Activated naive CD8-positive, alpha-beta T cell treated with anti-CD3 and anti-CD28 coated beads, Interleukin-2, amount 50 U/mL, for 24 hours (primary cell): Measurements from ENCODE around the gene ADGRG3.

Experiments used
- ATAC-seq: fragments of 150-1000 bp; cut with Tn5 transposase; one replicate; pipeline ENCODE4 v1.10.0; 2021
- DNase-seq: peaks from one replicate; pipeline ENCODE4 v3.0.0; 2021
- H3K27ac Mint-ChIP-seq: one replicate; pipeline ENCODE4 v1.8.0; 2021; ENCODE audit warnings: mild to moderate bottlenecking, mixed read lengths
- H3K27me3 Mint-ChIP-seq: one replicate; pipeline ENCODE4 v1.8.0; 2021; ENCODE audit warnings: mixed read lengths
- H3K36me3 Mint-ChIP-seq: one replicate; pipeline ENCODE4 v1.8.0; 2021; ENCODE audit warnings: low read depth, mixed read lengths
- H3K4me1 Mint-ChIP-seq: one replicate; pipeline ENCODE4 v1.8.0; 2021; ENCODE audit warnings: mixed read lengths
- H3K4me3 Mint-ChIP-seq: one replicate; pipeline ENCODE4 v1.8.0; 2021; ENCODE audit warnings: mild to moderate bottlenecking, moderate library complexity, mixed read lengths
- H3K9me3 Mint-ChIP-seq: one replicate; pipeline ENCODE4 v1.8.0; 2021; ENCODE audit warnings: mixed read lengths

Gene ADGRG3

DNA sequence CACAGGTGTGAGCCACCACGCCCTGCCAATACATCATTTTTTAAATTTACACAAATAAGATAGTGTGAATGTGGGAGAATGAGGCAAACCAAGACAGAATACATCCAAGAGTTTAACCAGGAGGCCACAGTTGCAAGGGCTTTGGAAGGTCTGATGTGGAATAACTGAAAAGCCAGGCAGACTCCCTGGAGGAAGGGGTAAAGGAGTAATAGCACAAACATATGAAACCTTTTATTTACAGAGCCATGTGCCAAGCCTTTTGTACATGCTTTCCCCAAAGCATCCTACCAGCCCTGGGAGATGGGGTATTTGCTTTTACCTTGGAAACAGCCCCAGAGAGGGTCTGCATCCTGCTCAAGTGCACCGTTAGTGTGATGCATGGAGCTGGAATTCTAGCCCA, 4.7 kb downstream of the ADGRG3 start:
- Mint-ChIP-seq H3K4me3 (no peak overlapping the region), H3K9me3 (no peaks in the 10 kb centered on the region), H3K4me1 (no peaks in the 10 kb centered on the region), H3K36me3 (no peaks in the 10 kb centered on the region), H3K27me3 (no peaks in the 10 kb centered on the region), H3K27ac (no peak overlapping the region)
- no peak for DNase-seq
- no peak for ATAC-seq

DNA sequence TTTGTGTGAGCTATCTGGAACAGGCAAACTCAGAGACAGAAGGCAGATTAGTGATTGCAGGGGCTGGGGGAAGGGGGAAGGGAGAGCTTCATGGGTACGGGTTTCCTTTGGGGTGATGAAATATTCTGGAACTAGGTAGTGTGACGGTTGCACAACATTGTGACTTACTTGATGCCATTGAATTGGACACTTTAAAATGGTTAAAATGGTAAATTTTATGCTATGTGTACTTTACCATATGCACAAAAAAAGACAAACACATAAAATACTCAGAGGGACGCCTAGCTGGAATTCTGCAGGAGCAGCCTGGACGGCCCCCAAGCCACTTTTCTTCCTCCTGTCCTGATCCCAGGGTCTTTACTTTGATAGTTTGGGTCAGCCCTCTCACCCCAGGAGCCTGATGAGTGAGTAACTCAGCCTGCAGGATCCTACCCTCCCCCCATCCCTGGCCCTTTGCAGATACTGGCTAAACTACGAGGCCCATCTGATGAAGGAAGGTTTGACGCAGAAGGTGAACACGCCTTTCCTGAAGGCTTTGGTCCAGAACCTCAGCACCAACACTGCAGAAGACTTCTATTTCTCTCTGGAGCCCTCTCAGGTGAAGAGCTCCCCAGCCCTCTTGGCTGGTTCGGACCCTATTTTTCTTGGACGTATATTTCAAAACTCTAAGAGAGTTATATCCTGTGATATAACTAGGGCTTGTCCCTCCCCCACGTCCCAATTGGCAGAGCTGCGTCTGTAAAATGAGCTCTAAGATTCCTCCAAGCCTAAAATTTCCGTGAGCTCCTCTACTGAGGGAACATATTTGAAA, 7.8 kb downstream of the ADGRG3 start:
- H3K9me3 Mint-ChIP-seq, result no peaks in the 10 kb centered on the region
- H3K27ac Mint-ChIP-seq, result no peak overlapping the region
- no peak overlapping the region for H3K4me3 Mint-ChIP-seq
- DNase-seq (no peak), ATAC-seq (no peak)
- no peaks in the 10 kb centered on the region for H3K27me3 Mint-ChIP-seq
- no peaks in the 10 kb centered on the region for H3K4me1 Mint-ChIP-seq
- H3K36me3 Mint-ChIP-seq, result no peaks in the 10 kb centered on the region

DNA sequence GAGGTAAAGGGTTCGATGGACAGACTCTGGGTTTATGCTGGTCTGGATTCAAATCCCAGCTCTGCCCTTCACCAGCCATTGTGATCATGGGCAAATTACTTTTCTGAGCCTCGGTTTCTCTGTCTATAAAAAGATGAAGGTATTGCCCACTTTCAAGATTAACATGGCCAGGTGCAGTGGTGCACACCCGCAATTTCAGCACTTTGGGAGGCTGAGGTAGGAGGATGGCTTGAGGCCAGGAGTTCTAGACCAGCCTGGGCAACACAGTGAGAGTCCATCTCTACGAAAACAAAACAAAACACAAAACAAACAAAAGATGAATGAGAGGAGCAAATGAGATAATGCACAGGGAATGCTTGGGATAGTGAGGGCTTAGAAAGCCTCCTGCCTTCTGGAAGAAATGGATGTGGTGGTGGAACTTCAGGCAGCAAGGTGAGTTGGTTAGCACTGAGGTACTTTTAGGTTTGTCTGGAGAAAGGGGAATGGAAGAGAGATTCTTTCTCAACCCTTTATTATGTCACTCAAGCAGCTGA, 8.5 kb downstream of the ADGRG3 start:
- H3K4me1 Mint-ChIP-seq, result no peaks in the 10 kb centered on the region
- DNase-seq, result no peak
- no peaks in the 10 kb centered on the region for H3K9me3 Mint-ChIP-seq
- no peak overlapping the region for H3K27ac Mint-ChIP-seq
- no peaks in the 10 kb centered on the region for H3K36me3 Mint-ChIP-seq
- no peak for ATAC-seq
- H3K4me3 Mint-ChIP-seq, result no peak overlapping the region
- no peaks in the 10 kb centered on the region for H3K27me3 Mint-ChIP-seq

DNA sequence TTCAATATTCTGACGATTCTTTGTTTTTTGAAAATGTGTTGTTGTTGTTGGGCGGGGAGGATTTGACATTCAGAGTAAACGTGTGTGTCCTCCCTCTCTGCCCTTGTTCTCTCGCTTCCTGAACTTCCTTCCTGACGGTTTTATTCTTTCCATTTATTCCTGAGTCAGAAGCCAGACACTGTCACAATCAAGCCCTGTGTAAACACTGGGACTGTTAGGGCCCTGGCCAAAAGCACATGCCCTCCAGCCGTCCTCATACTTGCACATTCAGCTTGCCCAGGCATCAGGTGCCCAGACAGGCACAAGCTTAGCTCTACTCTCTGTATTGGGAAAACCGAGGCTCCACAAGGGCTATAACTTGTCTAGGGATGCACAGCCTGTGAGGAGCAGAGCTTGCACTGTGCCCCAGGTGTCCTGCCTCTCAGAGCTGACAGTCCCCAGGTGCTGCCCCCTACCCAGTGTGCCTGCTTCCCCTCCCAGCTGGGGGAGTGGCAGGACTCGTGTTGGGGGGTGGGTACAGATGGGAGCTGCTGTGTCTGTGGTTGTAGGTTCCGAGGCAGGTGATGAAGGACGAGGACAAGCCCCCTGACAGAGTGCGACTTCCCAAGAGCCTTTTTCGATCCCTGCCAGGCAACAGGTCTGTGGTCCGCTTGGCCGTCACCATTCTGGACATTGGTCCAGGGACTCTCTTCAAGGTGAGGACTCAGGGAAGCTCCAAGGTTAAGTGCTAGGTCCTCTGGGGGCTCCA, 9.7 kb downstream of the ADGRG3 start:
- Mint-ChIP-seq H3K9me3 (no peaks in the 10 kb centered on the region), H3K27me3 (no peaks in the 10 kb centered on the region), H3K36me3 (no peaks in the 10 kb centered on the region), H3K27ac (no peak overlapping the region), H3K4me3 (no peak overlapping the region), H3K4me1 (no peaks in the 10 kb centered on the region)
- DNase-seq (no peak), ATAC-seq (no peak)

DNA sequence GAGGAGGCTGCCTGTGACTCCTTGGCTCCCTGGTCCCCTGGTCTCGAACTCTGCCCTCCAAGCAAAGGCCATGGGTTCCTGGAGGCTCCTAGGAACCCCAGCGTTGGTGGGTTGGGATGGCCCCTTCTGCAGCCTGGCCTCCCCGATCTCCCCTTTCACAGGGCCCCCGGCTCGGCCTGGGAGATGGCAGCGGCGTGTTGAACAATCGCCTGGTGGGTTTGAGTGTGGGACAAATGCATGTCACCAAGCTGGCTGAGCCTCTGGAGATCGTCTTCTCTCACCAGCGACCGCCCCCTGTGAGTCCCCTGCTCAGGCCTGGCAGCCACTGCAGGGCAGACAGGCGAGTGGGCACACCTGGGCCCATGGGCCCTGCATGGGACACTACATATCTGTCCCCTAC, 10.9 kb downstream of the ADGRG3 start:
- no peak for ATAC-seq
- Mint-ChIP-seq H3K27me3 (no peaks in the 10 kb centered on the region), H3K4me1 (no peaks in the 10 kb centered on the region), H3K9me3 (no peaks in the 10 kb centered on the region), H3K36me3 (no peaks in the 10 kb centered on the region), H3K27ac (no peak overlapping the region), H3K4me3 (no peak overlapping the region)
- no peak for DNase-seq

DNA sequence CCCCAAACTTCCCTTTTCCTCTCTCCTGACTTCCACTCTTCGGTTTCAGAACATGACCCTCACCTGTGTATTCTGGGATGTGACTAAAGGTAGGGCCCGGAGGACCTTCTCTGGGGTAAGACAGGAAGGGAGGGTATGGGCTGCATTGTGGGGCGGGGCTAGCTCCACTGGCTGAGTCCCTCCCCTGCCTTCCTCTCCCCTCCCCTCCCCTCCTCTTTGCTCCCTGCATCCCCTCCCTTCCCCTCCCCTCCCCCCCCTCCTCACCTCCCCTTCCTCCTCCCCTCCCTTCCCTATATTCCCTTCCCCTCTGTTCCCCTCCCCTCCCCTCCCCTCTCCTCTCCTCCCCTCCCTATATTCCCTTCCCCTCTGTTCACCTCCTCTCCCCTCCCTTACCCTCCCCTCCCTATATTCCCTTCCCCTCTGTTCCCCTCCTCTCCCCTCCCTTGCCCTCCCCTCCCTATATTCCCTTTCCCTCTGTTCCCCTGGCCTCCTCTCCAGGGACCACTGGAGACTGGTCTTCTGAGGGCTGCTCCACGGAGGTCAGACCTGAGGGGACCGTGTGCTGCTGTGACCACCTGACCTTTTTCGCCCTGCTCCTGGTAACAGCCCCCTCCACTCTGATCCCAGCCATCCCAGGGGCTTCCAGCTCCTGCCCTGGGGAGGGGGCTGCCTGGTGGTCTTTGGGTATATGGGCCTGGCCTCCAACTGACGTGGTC, 11.8 kb downstream of the ADGRG3 start:
- Mint-ChIP-seq H3K4me3 (no peak overlapping the region), H3K27me3 (no peaks in the 10 kb centered on the region), H3K27ac (no peak overlapping the region), H3K9me3 (no peaks in the 10 kb centered on the region), H3K4me1 (no peaks in the 10 kb centered on the region), H3K36me3 (no peaks in the 10 kb centered on the region)
- ATAC-seq (no peak), DNase-seq (no peak)

DNA sequence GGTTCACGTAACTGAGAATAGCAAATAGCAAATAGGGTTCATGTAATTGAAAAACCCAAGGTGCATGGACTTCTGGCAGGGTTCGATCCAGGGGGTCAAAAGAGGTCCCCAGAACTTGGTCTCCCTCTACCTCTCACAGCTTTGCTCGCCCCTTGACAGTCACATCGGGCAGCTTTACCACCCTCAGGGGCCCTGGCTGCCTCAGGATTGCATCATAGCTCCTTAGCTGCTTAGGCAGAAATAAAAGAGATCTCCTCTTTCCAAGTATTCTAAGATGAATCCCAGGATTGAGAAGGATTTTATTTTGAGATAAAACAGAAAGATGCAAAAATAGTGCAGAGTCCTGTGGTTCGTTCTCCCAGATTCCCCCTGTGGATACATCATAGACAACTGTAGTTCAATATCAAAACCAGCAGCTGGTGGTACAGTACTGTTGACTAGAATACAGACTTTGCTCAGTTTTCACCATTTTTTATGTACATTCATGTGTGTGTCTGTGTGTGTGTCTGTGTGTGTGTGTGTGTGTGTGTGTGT, 12.8 kb downstream of the ADGRG3 start:
- Mint-ChIP-seq H3K9me3 (no peaks in the 10 kb centered on the region), H3K36me3 (no peaks in the 10 kb centered on the region), H3K4me1 (no peaks in the 10 kb centered on the region), H3K27ac (no peak overlapping the region), H3K4me3 (no peak overlapping the region), H3K27me3 (no peaks in the 10 kb centered on the region)
- DNase-seq (no peak), ATAC-seq (no peak)

DNA sequence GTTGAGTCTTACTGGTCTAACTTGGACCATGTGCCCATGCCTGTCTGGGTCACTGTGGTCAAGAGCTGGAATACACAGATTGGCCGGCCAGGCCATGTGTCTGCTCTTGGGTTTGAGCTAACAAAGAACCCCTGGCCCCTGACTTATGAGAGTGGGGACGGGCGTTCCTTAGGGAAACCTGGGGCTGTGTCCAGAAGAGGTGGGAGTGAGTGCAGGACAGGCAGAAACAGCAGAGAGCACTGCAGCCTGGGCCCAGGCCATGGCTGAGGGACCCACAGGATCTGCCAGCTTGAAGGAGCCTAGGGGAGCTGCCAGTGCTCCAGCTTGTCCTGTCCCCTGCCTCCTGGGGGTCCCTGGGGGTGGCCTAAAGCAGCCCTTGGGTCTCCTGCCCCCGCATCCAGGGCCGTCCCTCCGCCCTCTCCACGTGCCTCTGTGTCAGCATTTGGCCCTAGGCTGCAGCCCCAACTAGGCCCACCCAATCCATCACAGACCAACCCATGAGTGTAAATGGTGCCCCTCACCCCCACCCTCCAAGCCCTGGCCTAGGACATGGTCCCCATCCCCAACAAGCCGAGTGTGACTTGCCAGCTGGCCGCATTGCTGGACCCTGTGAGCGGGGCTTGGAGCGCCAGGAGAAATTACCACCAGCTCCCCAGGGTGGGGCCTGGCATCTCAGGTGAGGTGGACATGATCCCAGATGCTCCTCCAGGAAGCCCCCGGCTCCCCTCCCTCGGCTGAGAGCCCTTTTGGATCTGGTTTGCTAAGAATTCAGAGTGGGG, 14.0 kb downstream of the ADGRG3 start:
- no peak for DNase-seq
- H3K9me3 Mint-ChIP-seq, result no peaks in the 10 kb centered on the region
- H3K4me3 Mint-ChIP-seq, result no peak overlapping the region
- H3K4me1 Mint-ChIP-seq, result no peaks in the 10 kb centered on the region
- ATAC-seq, result no peak
- H3K27ac Mint-ChIP-seq, result no peak overlapping the region
- H3K36me3 Mint-ChIP-seq, result no peaks in the 10 kb centered on the region
- no peaks in the 10 kb centered on the region for H3K27me3 Mint-ChIP-seq

DNA sequence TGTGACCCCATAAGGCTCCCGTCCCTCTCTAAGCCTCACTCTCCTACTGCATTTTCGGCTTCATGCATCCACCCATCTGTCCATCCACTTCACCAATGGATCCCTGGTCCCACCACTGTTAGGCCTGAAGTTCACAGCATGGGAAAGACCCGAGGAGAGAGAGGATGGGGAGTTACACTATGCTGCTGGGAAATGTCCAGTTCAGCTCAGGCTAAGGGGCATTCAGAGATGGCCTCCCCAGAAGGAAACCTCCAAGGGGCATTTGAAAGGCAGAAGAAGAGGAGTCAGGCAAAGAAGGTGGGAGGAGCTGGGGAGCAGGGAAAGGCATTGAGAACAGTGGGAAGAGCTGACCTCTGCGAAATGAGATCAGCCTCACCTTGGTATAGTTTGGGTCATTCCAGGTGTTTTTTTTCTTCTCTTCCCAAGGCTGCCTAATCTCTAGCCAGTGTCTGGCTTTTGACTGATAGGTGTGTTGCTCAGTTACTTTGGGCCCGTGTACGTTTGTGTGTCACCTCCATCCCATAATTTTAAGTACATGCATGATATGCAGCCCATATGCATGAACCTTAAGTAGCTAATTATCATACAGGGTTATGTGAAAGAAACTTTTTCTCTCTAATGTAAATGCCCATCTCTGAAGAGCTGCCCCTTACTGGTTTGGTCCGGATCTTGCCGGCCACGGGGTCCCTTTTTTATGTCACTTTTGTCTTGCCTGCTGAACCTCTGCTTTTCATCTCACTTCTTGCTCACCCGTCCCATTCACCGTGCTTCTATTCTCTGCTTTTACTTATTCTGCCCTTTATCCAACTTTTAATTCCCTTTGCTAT, 14.9 kb downstream of the ADGRG3 start:
- Mint-ChIP-seq H3K4me1 (no peaks in the 10 kb centered on the region), H3K36me3 (no peaks in the 10 kb centered on the region), H3K27me3 (no peaks in the 10 kb centered on the region), H3K27ac (no peak overlapping the region), H3K9me3 (no peaks in the 10 kb centered on the region), H3K4me3 (no peak overlapping the region)
- DNase-seq, result no peak
- no peak for ATAC-seq

DNA sequence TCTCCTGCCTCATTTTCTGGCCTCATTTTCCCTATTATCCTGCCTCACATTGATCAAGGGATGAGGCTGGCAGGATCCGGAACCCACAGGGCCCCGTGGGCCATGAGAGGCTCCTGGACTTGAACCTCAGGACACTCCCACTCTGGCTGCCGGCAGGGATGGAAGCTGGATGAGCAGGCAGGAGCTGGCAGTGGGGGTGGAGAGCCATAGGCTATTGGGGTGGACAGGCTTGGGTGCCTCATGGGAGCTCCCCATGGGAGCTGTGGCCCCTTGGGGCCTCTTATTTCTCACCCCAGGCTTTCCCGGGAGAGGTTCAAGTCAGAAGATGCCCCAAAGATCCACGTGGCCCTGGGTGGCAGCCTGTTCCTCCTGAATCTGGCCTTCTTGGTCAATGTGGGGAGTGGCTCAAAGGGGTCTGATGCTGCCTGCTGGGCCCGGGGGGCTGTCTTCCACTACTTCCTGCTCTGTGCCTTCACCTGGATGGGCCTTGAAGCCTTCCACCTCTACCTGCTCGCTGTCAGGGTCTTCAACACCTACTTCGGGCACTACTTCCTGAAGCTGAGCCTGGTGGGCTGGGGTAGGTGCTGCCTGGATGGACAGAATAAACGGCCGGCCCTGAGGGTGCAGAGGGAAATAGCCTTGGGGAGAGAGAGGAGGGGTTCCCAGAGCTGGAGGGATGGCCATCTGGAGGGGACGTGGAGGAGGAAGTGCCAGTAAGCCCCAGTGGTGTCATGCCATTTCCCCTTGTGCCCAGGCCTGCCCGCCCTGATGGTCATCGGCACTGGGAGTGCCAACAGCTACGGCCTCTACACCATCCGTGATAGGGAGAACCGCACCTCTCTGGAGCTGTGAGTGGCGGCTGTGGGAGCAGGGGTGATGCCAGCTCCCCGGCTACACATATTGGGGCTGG, 15.8 kb downstream of the ADGRG3 start:
- ATAC-seq, result no peak

DNA sequence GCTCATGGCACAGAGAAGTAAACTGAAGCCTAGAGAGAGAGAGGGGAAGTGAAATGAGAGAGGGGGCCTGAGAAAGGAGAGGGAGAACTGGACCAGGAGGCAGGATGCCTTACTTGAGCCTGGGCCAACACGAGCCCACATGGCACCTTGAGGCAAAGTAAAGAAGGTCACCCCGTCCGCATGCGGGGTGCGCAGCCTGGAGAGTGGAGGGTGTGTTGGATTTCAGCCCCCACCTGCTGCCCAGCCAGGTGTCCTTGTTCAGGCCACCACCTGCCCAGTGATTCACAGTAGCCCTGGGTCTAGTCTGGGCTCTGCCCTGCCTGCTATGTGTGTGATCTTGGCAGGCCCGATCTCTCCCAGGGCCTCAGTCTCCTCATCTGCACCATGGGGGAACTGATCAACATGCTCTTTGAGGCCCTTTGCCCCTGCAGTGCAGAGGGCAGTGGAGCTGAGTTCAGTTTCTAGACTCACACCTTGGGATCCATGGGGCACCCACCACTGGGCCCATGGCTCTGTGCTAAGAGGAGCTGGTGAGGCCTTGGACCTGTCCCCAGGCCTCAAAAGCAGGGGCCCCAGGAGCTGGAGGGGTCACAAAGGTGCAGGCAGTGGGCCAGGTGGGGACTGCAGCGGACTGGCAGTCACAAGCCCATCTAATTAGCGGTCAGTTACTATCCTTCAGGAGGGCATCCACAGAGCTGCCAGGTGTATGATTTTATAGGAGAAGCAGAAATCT, 16.7 kb downstream of the ADGRG3 start:
- H3K4me3 Mint-ChIP-seq, result no peak overlapping the region
- DNase-seq (no peak), ATAC-seq (no peak)
- H3K9me3 Mint-ChIP-seq, result no peaks in the 10 kb centered on the region
- peaks cover 8% of the 10 kb centered on the region for H3K4me1 Mint-ChIP-seq
- no peak overlapping the region for H3K27ac Mint-ChIP-seq
- no peaks in the 10 kb centered on the region for H3K36me3 Mint-ChIP-seq
- no peaks in the 10 kb centered on the region for H3K27me3 Mint-ChIP-seq

More for the DNA sequence above, 15.8 kb downstream of the ADGRG3 start:
- no peak overlapping the region for H3K27ac Mint-ChIP-seq
- no peaks in the 10 kb centered on the region for H3K4me1 Mint-ChIP-seq
- no peak for DNase-seq
- H3K27me3 Mint-ChIP-seq, result no peaks in the 10 kb centered on the region
- no peaks in the 10 kb centered on the region for H3K9me3 Mint-ChIP-seq
- H3K4me3 Mint-ChIP-seq, result no peak overlapping the region
- no peaks in the 10 kb centered on the region for H3K36me3 Mint-ChIP-seq

DNA sequence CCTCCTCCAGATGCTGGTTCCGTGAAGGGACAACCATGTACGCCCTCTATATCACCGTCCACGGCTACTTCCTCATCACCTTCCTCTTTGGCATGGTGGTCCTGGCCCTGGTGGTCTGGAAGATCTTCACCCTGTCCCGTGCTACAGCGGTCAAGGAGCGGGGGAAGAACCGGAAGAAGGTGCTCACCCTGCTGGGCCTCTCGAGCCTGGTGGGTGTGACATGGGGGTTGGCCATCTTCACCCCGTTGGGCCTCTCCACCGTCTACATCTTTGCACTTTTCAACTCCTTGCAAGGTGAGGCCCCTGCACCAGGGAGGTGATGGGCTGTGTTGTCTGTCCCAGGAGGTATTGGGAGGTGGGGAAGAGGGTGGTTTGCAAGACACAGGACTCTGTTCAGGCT, 17.5 kb downstream of the ADGRG3 start:
- Mint-ChIP-seq H3K9me3 (no peaks in the 10 kb centered on the region), H3K4me1 (peaks cover 16% of the 10 kb centered on the region), H3K4me3 (no peak overlapping the region), H3K27me3 (no peaks in the 10 kb centered on the region), H3K27ac (no peak overlapping the region), H3K36me3 (no peaks in the 10 kb centered on the region)
- no peak for DNase-seq
- ATAC-seq, result no peak
